GM12878 (cell line): Measurements from ENCODE around the gene GANC.

ENCODE experiments used
- ATF2 ChIP-seq: IDR thresholded peaks from 2 replicates; pipeline ENCODE4 v1.6.1; 2012; ENCODE audit warnings: low read length, inconsistent platforms
- BHLHE40 ChIP-seq, 2 experiments: fragments of 450-650 bp in 1 of 2; IDR thresholded peaks; 2 replicates each; pipeline ENCODE4 v1.6.1; 2011 to 2017; ENCODE audit warnings: low read depth in 2 of 2, borderline replicate concordance in 1 of 2, improper control_type of control experiment in 1 of 2, low read length in 1 of 2, mild to moderate bottlenecking in 1 of 2
- CEBPB ChIP-seq, 2 experiments: fragments of 150-350 bp in 1 of 2; IDR thresholded peaks; 2 replicates each; pipeline ENCODE4 v1.6.1; 2012 to 2014; ENCODE audit warnings: low read depth in 2 of 2, low read length in 2 of 2, borderline replicate concordance in 1 of 2, inconsistent platforms in 1 of 2
- CTCF ChIP-seq, 3 experiments: IDR thresholded peaks in 2 of 3; conservative IDR thresholded peaks in 1 of 3; 2 replicates each; pipeline ENCODE4 v1.5.1; 2011; ENCODE audit warnings: low read depth in 3 of 3, low read length in 3 of 3, mild to moderate bottlenecking in 3 of 3, control low read depth in 2 of 3, moderate library complexity in 2 of 3, inconsistent platforms in 1 of 3, mixed read lengths in 1 of 3; ENCODE audit not compliant: control insufficient read depth in 2 of 3, insufficient read depth in 1 of 3; ENCODE audit errors: extremely low read depth in 1 of 3
- KDM1A ChIP-seq: fragments of 200-600 bp; sonication (generic); IDR thresholded peaks from 2 replicates; pipeline ENCODE4 v1.6.1; 2016; ENCODE audit warnings: borderline replicate concordance
- MTA3 ChIP-seq: IDR thresholded peaks from 2 replicates; pipeline ENCODE4 v1.6.1; 2012; ENCODE audit warnings: low read length, inconsistent platforms, borderline replicate concordance
- NFXL1 ChIP-seq: fragments of 450-650 bp; IDR thresholded peaks from 2 replicates; pipeline ENCODE4 v1.6.1; 2017; ENCODE audit warnings: antibody characterized with exemption, mild to moderate bottlenecking, borderline replicate concordance
- PAX5 ChIP-seq: IDR thresholded peaks from 2 replicates; pipeline ENCODE4 v1.6.1; 2011; ENCODE audit warnings: low read depth, low read length, borderline replicate concordance
- ZNF384 ChIP-seq: IDR thresholded peaks from 2 replicates; pipeline ENCODE4 v1.6.1; 2012; ENCODE audit warnings: low read depth, mild to moderate bottlenecking, low read length, improper control_type of control experiment, borderline replicate concordance
- ZZZ3 ChIP-seq: IDR thresholded peaks from 2 replicates; pipeline ENCODE4 v1.6.1; 2011; ENCODE audit warnings: low read depth; ENCODE audit not compliant: control insufficient read depth, insufficient read length

- TF ChIP-seq PAX5 (no peak), BHLHE40 (IDR thresholded peaks at IDR 0.05; ENCODE audit: borderline replicate concordance in 1 of 2, low read depth in 2 of 2, low read length in 1 of 2) (no peak), CTCF (IDR thresholded peaks at IDR 0.05 in 2 of 3, conservative IDR thresholded peaks at IDR 0.05 in 1 of 3; ENCODE audit: control insufficient read depth in 2 of 3, extremely low read depth in 1 of 3, insufficient read depth in 1 of 3, low read depth in 3 of 3, low read length in 3 of 3) (no peak), NFXL1 (no peak), ZNF384 (no peak), MTA3 (no peak), KDM1A (no peak), CEBPB (IDR thresholded peaks at IDR 0.05; ENCODE audit: borderline replicate concordance in 1 of 2, low read depth in 2 of 2, low read length in 2 of 2) (no peak), ATF2 (no peak), ZZZ3 (no peak)
Observed at GRCh38 chr15:42289166-42289565, 16.2 kb downstream of the GANC start.
